Right lobe of liver (tissue), 4 donors: ENCODE measurements around the gene HECW1.

ENCODE experiments used
- POLR2A ChIP-seq: fragments of 450-650 bp; IDR thresholded peaks from one replicate; pipeline ENCODE4 v1.6.1; 2017; ENCODE audit warnings: antibody characterized with exemption, mild to moderate bottlenecking
- TF ChIP-seq, protein P1 (sequence below), 4 donors: fragments of 200-600 bp in 3 of 4; fragments of 450-650 bp in 1 of 4; IDR thresholded peaks; one replicate each; pipeline versions ENCODE4 v1.5.1 to v1.8.0; 2016 to 2022; ENCODE audit warnings: antibody characterized with exemption in 4 of 4, mild to moderate bottlenecking in 2 of 4
- donor health status: DM: no; HTN: no; CAD: no.
- donor health status: DM: no; HTN: no; CAD: no.
- donor health status: DM: no; HTN: yes; CAD: no.

DNA sequence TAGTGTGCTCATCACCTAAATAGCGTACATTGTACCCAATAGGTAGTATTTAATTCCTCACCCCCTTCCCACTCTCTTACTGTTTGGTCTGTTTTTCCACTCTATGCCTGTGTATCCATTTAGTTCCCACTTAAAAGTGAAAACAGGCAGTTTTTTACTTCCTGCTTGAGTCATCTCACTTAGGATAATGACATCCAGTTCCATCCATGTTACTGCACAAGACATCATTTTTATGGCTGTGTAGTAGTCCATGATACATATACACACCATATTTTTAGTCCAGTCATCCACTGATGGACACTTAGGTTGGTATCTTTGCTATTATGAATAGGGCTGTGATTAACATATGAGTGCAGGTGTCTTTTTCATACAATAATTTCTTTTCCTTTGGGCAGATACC, 480.6 kb downstream of the HECW1 start:
- TF ChIP-seq, protein P1, sequence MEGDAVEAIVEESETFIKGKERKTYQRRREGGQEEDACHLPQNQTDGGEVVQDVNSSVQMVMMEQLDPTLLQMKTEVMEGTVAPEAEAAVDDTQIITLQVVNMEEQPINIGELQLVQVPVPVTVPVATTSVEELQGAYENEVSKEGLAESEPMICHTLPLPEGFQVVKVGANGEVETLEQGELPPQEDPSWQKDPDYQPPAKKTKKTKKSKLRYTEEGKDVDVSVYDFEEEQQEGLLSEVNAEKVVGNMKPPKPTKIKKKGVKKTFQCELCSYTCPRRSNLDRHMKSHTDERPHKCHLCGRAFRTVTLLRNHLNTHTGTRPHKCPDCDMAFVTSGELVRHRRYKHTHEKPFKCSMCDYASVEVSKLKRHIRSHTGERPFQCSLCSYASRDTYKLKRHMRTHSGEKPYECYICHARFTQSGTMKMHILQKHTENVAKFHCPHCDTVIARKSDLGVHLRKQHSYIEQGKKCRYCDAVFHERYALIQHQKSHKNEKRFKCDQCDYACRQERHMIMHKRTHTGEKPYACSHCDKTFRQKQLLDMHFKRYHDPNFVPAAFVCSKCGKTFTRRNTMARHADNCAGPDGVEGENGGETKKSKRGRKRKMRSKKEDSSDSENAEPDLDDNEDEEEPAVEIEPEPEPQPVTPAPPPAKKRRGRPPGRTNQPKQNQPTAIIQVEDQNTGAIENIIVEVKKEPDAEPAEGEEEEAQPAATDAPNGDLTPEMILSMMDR (IDR thresholded peaks at IDR 0.05) = no peak
- TF ChIP-seq POLR2A = no peak
